Heart left ventricle (tissue), 13 donors: Measurements from ENCODE around the gene CS.

Source experiments
- CTCF ChIP-seq, 12 donors: fragments of 200-600 bp; sonication (generic) in 4 of 12; IDR thresholded peaks; one replicate each; pipeline versions ENCODE4 v1.5.0 to v1.8.0; 2018 to 2022; ENCODE audit warnings: antibody characterized with exemption in 12 of 12, mild to moderate bottlenecking in 5 of 12
- POLR2A ChIP-seq, 2 donors: fragments of 450-650 bp; IDR thresholded peaks; one replicate each; pipeline ENCODE4 v1.6.1; 2017; ENCODE audit warnings: antibody characterized with exemption in 2 of 2, mild to moderate bottlenecking in 2 of 2, moderate library complexity in 2 of 2
- donor health status: ischemic (EF 13 %, LVEDD 7.1; RV severe dilation, severe dysfunction).
- donor health status: DM: no; HTN: yes; CAD: no.
- donor health status: DM: no; HTN: no; CAD: no.
- donor health status: ischemic (EF 25% LVEDD 6.9; RV normal size, moderate dysfunction).
- donor health status: ischemic (EF 25% LVEDD 5.7; RV mildly dilated, moderate dysfunction).
- donor health status: ischemic (EF 35%, LVEDD 5.7; RV mildly dilated, moderate dysfunction).
- donor health status: nonischemic (EF 11% LVEDD 7.7; RV severe dilation, severe dysfunction).
- donor health status: DM: yes; HTN: yes; CAD: no.
- donor health status: PGD.
- donor health status: ischemic (EF 29% LVEDD 5.4; RV normal size, mild dysfunction).
- donor health status: nonischemic (EF 23%, LVEDD 6.1; RV moderate dilation, normal function).

- TF ChIP-seq POLR2A (IDR thresholded peaks at IDR 0.05): no peak
- no peak for TF ChIP-seq CTCF (IDR thresholded peaks at IDR 0.05)
These were observed 57.1 kb downstream of the CS start for GRCh38 chr12:56242986-56243385.
